HG02938 (cell line): ENCODE results near the gene HOXC10.

Experiments
- ATAC-seq: cut with Tn5 transposase; IDR thresholded peaks from one replicate; pipeline ENCODE4 v1.9.1; 2021; ENCODE audit warnings: mild to moderate bottlenecking, moderate library complexity; ENCODE audit not compliant: unreplicated experiment

The HOXC10 gene

DNA sequence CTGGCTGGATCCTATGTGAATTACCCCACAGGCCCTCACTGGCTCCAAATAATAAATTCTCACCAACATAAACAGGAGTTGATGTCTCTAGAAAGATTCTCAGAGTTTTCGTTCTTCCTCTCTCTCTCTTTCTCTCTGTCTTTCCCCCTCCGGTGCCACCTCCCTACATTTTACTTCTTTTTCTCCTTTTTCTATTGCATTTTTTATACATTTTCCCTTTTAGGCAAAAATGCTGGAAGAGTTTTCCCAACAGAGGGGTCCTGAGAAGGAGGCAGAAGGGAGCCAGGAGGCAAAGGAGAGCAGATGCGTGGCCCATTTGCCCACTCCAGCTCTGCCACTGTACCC is 42.5 kb downstream of the HOXC10 start:
- no peak for ATAC-seq

DNA sequence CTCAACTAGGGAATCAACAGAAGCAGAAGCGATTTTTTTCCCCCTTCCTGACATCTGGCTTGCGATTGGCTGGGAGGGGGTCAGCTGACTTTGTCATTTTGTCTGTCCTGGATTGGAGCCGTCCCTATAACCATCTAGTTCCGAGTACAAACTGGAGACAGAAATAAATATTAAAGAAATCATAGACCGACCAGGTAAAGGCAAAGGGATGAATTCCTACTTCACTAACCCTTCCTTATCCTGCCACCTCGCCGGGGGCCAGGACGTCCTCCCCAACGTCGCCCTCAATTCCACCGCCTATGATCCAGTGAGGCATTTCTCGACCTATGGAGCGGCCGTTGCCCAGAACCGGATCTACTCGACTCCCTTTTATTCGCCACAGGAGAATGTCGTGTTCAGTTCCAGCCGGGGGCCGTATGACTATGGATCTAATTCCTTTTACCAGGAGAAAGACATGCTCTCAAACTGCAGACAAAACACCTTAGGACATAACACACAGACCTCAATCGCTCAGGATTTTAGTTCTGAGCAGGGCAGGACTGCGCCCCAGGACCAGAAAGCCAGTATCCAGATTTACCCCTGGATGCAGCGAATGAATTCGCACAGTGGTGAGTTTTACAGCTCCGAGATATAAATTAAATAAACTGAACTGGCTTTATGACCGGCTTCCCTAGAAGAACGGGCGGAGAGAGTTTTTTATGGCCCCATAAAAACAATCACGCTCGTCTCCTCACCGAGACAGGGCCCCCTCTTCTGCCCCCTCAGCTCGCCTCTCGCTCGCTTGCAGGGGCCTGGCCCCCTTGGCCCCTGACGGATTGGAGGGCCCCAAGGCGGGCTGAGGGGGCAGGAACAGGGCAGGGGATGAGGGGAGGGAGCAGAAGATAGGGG is 43.6 kb downstream of the HOXC10 start, which contains the start of gene HOXC6:
TSS of gene HOXC6 (plus strand) at position 127 of the 888 bp plus-strand sequence. CDS start at position 209, 82 bp downstream.
- no peak for ATAC-seq

DNA sequence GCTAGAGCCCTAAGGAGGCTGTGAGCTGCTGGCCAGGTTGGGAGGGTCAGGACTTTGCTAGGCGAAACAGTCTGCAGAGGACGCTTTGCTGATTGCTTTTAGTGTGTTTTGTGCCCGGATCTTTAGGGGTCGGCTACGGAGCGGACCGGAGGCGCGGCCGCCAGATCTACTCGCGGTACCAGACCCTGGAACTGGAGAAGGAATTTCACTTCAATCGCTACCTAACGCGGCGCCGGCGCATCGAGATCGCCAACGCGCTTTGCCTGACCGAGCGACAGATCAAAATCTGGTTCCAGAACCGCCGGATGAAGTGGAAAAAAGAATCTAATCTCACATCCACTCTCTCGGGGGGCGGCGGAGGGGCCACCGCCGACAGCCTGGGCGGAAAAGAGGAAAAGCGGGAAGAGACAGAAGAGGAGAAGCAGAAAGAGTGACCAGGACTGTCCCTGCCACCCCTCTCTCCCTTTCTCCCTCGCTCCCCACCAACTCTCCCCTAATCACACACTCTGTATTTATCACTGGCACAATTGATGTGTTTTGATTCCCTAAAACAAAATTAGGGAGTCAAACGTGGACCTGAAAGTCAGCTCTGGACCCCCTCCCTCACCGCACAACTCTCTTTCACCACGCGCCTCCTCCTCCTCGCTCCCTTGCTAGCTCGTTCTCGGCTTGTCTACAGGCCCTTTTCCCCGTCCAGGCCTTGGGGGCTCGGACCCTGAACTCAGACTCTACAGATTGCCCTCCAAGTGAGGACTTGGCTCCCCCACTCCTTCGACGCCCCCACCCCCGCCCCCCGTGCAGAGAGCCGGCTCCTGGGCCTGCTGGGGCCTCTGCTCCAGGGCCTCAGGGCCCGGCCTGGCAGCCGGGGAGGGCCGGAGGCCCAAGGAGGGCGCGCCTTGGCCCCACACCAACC is 44.8 kb downstream of the HOXC10 start:
- ATAC-seq: no peak

DNA sequence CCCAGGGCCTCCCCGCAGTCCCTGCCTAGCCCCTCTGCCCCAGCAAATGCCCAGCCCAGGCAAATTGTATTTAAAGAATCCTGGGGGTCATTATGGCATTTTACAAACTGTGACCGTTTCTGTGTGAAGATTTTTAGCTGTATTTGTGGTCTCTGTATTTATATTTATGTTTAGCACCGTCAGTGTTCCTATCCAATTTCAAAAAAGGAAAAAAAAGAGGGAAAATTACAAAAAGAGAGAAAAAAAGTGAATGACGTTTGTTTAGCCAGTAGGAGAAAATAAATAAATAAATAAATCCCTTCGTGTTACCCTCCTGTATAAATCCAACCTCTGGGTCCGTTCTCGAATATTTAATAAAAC is 45.5 kb downstream of the HOXC10 start:
- ATAC-seq: no peak

DNA sequence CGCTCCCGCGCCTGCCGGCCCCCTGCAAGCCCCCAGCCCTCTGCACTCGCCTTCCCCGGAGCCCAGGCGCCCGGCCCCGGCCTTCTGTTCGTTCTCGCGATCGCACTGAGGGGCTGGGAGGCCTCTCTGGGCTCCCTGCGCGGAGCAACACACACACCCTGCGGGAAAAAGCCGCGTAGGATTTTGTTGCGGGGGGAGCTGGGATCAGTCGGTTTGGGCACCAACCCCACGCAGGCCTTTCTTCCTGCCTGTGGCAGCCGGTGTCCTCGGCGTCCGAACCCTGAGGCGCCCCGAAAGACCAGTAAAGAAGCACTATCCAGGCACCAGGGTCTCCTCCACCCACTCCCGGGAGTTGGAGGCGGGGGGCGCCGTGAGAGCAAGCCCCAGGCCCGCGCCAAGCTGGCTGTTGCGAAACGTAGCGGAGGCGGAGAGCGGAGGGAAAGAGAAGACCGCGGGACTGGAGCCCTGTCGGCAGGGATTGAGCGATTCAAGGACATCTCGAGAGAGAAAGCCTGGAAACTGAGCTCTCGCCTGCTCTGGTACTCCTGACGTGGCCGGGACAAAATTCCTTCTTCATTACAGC is 46.0 kb downstream of the HOXC10 start:
- ATAC-seq: no peak

DNA sequence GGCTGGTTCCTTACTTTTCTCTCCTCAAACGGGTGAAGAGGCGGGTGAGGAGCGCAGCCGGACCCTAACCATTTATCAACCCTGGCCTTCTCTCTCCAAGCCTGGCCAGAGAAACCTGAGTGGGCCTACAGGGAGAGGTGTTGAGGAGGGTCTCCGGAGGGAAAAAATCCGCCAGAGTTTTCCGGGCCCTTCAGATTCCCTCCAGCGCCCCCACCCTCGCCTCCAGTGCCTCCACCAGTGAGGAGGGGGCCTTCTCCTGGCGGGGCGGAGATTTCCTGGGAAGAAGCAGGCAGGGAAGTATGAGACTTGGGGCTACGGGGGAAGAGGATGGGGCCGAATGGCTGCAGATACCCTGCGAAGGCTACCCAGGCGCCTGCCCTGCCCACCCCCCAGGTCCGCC is 46.5 kb downstream of the HOXC10 start:
- no peak for ATAC-seq

DNA sequence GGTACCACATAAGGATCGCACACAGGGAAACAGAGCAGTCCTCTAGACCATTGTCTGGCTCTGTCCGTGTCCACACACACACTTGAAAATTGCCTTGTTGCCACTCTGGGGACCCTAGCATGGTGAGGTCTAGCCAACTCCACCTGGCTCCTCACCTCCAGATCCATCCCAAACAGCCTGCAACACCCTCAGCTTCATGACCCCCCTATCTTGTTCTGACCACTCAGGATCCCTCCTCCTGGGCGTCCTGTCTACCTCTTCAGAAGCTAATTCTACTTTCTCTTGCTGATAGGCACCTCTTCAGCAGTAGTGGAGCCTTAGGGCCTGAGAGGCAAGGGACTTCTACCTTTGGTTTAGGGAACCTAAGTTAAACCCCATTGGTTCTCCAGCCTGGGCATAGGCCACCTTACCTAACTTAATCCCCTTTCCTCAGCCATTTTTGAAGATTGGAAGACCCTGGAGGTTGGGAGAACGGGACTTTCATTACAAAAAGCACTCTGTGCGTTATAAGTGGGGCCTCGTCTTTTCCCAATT is 47.2 kb downstream of the HOXC10 start:
- ATAC-seq: no peak

DNA sequence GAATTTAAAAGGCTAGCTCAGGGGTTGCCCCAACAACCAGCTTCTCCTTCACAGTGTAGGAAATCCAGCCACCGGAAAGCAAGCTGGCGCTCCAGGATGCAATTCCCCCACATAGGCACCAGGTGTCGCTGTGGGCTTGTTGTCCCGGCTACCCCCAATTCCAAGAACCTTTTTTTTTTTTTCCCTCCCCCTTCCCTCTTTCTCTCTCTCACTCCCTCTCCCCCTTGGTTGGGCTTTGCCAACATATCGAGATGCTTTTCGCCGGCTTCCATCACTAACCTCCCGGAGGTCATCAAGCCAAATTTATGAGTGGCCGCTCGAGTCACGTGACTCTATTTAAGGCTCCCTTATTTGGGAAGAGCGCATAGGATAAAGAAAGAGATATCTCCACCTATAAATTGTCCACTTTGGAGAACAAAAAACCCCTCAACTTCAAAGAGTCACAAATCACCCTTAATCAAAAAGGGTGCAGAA is 47.7 kb downstream of the HOXC10 start, which contains the start of gene HOXC5:
TSS of gene HOXC5 (plus strand) at position 424 of the 474 bp plus-strand sequence. CDS start 73 bp downstream, outside the sequence.
- ATAC-seq: no peak

DNA sequence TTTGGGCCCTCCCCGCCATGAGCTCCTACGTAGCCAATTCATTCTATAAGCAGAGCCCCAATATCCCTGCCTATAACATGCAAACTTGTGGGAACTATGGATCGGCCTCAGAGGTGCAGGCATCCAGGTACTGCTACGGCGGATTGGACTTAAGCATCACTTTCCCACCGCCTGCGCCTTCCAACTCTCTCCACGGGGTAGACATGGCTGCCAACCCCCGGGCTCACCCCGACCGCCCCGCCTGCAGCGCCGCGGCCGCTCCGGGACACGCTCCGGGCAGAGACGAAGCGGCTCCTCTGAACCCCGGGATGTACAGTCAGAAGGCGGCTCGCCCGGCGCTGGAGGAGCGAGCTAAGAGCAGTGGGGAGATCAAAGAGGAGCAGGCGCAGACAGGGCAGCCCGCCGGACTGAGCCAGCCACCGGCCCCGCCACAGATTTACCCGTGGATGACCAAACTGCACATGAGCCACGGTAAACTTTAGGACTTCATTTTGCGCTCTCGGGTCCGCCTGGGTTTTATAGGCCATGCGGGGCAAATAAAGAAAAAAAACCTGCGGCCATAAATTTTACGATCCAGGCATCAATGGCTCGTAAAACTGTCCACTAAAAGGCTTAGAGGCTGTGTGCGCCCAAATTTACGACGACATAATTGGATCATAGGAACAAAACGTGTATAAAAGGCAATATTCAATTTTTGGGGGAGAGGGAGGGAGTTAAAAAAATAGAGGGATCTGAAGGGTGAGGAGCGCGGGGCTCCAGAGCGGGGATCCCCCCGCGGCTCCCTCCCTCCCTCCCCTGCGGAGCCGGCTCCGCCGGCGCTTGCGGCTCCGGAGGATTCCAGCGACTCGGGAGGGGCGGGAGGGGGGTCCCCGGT is 48.4 kb downstream of the HOXC10 start:
- no peak for ATAC-seq

DNA sequence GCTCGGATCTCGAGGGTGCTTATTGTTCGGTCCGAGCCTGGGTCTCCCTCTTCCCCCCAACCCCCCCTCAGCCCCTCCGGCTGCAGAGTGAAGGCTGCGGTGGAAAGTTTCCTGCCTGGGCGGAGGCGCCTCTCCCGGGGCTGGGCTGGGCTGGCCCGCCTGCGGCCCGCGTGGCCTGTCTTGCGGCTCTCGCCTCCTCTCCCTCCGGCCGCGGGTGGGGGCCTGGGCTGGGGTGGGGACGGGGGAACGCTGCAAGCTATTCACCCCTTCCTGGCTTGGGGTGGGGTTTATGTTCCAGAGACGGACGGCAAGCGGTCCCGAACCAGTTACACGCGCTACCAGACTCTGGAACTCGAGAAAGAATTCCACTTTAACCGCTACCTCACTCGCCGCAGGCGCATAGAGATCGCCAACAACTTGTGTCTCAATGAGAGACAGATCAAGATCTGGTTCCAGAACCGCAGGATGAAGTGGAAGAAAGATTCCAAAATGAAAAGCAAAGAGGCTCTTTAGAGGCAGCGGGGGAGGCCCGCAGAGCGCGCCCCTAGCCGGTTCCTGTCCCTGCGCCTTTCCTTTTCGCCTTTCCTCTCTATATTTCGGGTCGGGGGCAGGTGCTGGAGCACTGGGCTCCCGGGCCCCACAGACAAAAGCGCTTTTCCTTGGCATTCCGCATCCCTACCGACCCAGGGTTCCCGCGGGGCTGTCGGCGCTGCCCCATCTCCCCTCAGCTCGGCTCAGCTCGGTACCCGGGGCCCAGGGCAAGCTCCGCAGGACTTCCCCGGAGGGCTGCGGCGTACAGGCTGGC is 49.2 kb downstream of the HOXC10 start:
- no peak for ATAC-seq

DNA sequence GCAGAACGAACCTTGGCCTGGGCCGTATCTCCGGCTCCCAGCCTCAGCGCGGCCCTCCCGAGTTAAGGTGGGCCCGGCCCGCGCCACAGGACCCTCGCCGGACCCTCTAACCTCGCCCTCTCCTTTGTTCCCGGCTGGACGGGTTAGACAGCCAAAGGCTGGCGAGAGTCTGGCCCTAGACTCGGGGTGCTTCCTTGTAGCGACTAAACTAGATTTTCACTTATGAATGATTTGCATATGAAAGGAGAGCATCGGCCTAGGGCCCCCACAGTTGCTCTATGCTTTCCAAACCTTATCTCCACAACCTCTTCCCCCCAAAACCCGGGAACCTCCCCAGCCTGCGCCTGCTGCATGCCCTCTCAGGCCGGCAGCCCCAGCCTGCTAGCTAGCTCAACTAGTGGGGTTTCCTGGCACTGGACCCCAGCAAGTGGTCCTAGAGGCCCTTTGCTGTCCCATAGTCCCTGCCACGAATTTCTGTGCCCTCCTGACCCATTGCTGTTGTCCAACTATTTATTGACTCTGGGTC is 49.9 kb downstream of the HOXC10 start:
- no peak for ATAC-seq

DNA sequence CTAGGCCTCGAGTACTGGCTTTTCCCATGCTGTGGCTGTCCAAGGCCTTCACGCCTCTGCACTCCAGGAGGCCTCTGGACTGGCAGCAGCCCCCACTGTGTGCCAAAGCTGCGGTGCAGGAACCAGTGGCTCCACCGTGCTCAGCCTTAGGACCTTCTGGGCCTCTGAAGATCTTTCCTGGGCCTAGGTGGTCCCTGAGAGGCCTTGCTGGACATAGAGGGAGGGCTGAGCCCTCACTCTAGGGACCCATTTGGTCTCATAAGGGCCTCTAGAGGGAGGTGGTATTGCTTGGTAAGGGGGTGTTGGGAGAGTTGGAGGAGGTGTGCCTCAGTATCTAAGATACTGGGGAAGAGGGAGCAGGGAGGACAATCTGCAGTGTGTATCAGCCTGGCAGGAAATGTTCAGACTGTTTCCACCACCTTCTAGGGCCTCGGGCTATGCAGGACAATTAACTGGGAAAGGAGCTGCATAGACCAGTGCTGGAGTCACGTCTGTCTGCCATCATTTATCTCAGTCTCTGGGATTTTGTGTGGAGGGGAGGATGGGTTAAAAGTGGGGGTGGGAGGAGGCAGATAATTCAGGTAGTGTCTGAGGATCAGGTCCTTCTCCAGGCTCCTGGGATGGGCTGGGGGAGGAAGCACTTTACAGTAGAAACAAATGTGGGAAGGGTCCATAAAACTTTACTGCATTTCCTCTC is 50.8 kb downstream of the HOXC10 start:
- ATAC-seq: no peak

DNA sequence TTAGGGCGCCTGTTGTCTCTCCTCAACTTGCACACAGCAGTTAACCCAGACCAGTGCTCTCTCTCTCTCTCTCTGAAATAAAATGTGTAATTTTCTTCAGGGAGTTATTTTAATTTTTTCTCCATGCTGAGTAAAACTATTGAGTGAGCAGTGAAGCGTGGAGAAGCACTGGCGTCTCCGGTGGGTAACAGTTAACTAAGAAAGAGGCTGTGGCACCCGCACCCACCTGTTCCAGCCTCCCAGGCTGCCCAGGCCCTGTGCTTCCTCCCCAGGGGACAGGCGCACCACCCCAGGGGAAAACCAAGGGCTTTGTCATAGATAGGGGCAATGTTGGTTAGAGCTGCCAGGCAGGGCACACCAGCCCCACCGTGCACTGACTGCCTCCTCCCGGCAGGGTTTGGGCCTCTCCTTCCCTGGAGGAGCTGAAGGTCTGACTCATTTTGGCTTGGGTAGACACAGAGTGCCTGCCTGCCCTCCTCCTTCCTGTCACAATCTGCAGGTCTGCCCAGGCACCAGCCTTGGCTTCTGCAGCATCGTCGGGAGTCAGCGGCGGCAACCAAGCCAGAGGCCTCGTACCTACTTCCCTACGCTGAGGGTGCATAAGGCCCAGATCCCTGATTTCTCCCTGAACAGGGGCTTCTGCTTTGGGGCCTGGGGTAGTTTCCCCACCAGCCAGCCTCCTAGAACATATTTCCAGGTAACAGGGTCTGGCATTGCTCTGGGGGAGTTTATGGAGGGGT is 51.8 kb downstream of the HOXC10 start:
- no peak for ATAC-seq

DNA sequence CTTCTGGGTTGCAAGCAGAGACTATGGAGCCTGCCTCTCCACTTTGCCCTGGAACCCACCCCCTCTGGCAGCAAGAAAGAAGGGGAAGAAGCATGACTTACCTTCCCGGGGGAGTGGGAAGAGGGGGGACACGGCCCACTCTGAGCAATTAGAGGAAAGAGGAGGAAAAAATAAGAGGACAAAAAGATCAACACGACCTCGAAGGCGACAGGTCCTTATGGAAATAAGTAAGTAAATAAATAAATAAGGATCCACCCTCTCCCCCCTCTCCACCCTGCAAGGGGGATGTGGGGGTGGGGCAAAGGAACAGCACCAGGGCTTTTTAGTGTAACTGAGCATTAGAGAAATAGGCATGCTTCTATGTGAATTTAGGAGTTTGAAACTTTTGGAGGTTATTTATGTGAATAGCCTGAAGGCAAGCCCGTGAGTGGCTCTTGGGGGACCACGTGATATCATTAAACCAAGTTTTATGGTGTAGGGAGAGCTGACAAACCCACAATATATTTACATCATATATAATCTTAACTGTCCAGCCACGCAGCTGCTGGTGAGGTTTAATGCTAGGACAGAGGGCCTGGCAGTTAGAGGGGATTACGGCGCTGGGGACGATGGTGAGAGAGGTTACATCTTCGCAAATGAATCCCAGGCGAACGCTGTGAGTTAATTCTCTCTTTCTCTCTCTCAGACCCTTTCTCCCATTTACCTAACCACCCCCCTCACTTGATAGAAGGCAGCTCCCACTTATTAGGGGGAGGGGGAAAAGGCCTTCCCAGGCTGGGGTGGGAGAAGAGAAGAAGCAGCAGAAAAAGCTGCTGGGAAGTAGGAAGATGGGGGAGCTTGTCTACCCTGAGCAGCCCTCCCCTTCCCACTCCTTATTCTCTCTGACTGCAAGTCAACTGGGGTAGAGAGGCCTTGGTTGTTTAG is 52.7 kb downstream of the HOXC10 start:
- no peak for ATAC-seq

DNA sequence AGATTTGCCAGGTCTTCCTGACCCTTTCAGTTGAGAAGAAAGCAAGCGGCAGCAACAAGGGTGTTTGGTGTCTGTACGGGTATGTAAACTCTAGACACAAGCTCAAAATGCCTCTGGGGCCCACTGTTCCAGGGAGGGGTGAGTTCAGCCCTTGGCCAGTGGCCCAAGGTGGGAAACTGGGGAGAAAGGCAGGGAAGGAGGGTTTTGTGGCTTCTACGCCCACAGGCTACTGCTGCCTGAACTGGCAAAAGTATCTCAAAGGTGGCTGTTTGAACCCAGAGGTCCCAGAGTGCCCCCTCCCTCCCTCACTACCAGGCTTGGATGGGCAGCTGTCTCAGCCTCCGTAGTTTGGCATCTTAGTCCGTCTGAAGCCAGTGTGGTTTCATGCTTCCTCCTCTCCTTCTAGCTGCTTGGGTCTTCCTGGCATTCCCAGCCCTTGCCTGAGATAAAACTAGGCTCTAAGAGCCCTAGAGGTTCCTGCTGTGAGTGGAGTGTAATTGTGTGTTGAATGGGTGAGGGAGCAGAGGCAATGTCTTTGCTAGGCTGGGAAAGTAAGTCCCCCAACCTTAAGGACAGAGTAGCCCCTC is 53.4 kb downstream of the HOXC10 start:
- ATAC-seq: no peak

DNA sequence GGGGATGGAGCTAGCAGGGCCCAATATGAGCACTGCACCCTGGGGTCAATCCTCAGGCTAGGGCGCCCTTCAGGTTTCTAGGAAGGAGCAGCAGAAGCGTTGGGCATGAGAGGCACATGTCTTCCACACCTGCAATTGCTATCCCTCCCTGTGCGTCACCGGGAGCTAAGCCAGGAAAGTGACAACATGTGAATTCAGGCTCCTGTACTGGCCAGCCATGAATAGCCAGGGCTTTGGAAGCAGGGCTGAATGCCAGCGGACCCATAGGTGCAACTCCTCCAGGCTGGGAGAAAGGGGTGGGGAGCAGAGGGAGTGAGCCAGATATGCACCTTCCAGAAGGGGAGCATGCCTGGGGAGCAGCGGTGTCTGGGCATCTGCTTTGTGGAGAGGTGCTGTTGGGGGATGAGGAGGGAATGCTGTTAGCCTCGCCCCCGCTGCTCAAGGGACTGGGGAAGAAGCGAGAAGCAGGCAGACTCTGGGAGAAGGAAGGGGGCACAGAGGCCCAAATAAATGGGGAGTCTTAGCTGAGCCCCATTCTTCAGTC is 54.0 kb downstream of the HOXC10 start:
- no peak for ATAC-seq
